CD4-positive, alpha-beta T cell treated with Interleukin-2 at 100 ng/mL for 4 hours (primary cell): Measurements from ENCODE around the gene POLR2L.

Experiments
- DNase-seq: peaks from one replicate; pipeline ENCODE4 v3.0.0-alpha.2; 2020; ENCODE audit warnings: low spot score

Gene POLR2L

DNA sequence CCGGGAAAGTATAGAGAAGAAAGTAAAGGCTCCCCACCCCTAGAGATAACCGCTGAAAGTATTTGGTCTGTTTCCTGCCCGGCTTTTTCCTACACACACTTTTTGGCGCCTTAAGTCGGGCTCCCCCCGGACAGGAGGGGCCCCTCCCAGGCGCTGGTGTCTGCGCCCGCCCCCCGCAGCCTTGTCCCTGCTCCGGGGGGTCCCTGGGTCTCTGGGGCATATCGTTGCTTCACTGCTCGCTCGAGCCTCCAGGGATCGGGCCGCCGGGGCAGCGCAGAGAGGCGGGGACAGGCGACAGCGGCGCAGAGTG is 15.5 kb downstream of the POLR2L start:
- no peak for DNase-seq

DNA sequence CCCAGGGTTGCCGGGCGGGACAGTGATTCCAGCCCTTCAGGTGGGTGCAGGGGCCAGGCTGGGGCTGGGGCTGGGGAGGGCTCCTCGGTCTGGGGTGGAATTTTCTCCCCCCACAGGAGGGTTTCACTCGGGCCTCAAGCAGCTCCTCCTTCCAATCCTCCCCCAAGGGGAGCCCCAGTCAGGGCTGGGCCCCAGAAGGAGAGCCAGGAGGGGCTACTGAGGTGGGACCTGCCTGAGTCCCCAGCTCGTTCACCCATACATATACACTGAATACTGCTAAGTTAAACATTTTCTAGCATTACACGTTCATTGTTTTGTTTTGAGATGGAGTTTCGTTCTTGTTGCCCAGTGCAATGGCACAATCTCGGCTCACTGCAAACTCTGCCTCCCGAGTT is 16.1 kb downstream of the POLR2L start:
- no peak for DNase-seq

DNA sequence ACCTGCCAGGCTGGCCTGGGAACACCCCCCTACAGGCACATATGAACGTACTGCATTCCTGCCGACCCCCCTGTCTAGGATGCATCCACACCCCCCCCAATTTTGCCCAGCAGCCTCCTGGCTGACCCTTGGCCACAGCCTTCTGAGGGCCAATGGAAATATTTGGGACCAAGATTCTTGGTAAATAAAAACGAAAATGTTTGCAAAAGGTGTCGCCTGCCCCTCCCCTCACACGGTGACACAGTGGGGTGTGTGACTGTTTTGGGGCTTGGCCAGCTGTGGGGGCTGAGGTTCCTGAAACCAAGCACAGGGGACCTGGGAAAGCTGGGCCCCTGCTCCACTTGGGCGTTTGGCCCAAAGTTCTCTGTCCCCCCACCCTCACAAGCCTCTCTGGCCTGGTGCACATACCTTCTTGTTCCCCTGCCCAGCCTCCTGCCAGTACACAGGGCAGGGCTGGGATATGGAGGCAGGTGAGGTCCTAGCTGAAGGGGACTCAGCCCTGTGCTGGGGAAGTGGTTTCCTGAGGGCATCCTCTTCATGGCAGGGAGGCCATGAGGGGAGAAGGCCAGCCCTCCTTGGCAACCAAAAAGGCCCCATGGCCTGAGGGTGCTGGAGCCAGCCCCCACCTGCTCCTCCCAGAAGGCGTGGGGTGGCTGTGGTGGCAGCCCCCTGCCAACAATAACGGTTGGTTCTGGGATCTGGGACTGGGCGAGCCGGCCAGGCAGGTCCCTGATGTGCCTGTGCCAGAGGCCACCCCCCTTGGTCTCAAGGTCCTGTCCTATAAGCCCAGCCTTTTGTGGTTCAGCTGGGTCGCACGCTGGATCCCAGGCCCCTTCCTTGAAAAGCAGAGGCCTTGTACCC is 16.7 kb downstream of the POLR2L start:
- DNase-seq, result no peak

DNA sequence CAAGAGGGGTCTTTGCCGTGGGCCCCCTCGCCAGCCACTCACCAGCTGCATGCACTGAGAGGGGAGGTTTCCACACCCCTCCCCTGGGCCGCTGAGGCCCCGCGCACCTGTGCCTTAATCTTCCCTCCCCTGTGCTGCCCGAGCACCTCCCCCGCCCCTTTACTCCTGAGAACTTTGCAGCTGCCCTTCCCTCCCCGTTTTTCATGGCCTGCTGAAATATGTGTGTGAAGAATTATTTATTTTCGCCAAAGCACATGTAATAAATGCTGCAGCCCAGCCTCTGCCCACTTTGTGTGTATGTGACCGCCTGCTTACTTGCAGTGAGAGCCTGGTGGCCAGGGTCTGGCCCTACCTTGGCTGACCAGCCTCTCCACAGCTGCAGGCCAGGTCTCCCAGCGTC is 17.4 kb downstream of the POLR2L start:
- DNase-seq, result no peak

DNA sequence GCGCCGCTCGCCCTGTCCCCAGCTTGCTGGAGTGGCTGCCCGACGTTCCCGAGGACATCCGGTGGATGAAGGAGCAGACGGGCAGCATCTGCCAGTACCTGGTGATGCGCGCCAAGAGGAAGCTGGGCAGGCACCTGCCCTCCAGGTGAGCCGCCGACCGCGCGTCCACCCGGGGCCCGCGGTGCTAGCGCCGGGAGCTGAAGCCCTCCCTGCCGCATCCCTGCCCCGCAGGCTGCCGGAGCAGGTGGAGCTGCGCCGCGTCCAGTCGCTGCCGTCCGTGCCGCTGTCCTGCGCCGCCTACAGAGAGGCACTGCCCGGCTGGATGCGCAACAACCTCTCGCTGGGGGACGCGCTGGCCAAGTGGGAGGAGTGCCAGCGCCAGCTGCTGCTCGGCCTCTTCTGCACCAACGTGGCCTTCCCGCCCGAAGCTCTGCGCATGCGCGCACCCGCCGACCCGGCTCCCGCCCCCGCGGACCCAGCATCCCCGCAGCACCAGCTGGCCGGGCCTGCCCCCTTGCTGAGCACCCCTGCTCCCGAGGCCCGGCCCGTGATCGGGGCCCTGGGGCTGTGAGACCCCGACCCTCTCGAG is 17.9 kb downstream of the POLR2L start:
- DNase-seq, result no peak

DNA sequence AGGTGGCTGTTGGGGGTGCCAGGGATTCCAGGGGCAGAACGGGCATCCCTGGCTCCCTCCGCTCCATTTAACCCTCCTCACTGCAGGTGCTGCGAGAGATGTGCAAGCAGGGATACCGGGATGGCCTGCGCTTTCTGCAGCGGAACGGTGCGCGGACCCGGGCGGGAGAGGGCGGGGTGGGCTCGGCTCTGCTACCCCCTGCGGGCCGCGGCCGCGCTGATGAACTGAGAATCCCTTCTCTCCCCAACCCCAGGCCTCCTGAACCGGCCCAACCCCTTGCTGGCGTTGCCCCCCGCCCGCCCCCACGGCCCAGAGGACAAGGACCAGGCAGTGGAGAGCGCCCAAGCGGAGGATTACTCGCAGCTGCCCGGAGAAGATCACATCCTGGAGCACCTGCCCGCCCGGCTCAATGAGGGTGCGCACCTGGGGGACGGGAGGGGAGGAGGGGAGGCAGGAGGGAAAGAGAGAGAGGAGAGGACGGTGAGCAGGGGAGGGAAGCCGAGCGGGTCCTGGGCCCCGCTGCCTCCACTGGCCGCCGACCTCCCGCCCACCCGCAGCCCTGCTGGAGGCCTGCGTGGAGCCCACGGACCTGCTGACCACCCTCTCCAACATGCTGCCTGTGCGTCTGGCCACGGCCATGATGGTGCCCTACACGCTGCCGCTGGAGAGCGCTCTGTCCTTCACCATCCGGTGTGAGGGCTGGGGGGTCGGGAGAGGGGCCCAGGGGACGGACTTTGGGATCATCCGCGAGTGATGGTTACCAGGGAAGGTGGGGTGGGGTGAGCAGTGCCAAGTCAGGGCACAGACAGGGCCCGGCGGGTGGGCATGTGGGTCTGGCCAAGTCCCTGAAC is 18.7 kb downstream of the POLR2L start:
- DNase-seq, result no peak

DNA sequence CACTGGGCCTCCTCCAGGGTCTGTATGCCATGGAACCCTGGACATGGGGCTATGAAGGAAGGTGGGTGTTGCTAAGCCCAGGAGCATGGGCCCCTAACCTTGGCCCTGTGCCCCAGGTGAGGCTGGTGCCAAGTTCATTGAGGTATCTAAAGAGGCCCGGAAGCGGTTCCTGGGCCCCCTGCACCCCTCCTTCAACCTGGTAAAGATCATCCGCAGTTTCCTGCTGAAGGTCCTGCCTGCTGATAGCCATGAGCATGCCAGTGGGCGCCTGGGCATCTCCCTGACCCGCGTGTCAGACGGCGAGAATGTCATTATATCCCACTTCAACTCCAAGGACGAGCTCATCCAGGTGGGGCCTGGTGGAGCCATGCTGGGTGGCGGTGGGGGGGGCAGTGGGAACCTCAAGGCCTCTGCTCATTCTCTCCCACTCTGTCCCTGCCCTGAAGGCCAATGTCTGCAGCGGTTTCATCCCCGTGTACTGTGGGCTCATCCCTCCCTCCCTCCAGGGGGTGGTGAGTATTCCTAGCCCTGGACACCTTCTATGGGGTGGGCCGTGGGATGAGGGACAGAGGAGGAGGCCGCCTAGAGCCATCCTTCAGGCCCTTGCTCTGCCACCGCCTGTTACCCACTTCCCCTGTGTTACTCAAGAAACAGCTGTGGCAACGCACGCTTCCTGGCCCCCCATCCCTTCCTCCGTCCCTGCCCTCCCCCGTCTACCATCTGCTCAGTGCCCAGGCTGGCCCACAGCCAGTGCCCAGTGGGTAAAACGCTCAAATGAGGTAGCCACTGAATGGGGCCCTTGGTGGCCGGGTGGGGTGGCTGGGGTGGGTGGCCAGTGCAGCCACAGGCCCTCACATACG is 20.6 kb downstream of the POLR2L start:
- no peak for DNase-seq

DNA sequence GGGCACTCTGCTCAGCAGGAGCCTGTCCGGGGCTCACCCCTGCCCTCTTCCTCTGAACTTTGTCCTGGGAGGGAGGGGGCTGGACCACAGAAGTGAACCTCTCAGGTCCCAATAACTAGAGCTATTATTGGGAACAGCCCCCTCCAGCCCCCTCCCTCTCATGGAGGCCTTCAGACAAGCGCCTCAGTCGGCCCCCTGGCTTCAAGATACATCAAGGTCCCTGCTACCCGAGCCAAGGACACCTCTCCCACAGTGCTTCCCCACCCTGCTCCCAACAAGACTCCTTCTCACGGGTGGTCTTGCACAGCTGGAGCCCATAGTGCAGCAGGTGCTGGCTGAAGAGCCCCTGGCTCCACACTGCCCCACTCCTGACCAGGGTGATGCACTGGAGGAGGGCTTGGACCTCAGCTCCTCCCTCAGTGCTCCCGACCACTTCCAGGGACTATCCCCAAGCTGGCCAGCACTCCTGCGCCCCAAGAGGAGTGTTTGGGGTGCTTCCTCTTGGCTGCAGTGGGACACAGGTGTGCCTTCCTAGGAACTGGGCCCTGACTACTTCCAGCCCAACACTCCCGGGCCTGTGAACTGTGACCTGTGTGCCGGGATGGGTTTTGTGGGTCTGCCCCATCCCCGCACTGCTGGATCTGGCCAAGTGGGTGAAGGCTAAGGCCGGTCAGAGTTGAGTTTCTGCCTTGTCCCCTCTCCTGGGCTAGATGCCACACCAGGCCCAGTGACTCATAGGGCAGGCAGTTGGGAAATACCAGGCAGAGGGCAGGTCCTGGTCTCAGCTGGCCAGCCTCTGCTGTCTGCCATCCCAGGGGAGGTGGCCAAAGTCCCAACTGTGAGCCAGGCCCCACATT is 21.4 kb downstream of the POLR2L start:
- no peak for DNase-seq

DNA sequence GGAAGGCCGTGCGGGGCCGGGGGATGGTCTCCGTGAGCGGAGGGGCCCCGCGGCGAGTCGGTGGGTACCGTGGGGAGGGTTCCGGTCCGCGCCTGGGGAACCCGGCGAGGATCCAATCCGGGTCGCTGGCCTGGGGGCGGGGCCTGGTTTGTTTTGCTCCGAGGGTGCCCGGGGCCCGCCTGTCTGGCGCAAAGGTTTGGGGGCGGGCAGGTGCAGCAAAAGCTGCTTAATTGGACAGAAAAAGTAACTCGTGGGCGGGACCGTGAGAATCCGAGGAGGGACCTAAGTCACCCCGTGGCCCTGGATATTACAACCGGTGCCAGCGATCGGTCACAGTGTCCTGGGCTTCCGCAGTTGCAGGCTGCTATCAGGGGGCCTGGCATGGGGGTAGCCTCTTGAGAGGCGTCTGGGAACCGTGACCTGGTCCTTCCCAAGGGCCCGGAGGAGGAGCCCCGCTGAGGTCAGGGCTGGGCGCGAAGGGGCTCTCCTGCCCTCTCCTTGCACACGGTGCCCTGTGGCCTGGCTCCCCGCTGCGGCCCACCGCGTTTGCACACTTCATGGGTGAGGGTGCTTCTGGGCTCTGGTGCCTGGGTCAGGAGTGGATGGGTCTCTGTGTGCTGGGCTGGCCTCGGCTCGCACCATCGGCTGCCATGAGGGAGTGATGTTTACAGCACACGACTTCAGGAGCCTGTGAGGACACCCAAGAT is 22.2 kb downstream of the POLR2L start:
- peak; percentile 95 for DNase-seq

DNA sequence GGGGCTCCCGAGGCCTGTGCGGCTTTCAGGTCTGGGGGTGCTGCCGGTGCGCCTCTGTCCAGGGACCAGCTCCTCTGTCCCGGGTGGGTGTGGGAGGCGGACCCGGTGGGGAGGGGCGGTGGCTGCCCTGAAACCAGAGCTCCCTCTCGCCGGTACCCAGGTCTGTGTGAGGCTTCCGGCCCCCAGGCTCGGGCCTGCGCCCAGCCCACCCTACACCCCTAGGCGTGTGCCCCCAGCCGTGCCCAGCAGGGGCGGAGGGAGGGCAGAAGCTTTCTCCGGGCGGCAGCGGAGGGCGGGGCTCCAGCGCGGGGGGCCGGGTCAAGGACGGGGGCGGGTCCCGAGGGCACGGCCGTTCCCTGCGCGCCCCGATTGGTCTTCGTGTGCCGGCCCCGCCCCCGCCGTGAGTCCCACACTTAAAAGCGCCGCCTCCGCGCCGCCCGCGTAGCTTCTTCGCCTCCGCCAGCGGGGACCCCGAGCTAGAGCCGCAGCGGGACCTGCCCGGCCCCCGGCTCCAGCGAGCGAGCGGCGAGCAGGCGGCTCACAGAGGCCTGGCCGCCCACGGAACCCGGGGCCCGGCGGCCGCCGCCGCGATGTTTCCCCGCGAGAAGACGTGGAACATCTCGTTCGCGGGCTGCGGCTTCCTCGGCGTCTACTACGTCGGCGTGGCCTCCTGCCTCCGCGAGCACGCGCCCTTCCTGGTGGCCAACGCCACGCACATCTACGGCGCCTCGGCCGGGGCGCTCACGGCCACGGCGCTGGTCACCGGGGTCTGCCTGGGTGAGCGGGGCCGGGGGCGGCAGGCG is 23.0 kb downstream of the POLR2L start:
- DNase-seq, result peak; percentile 92

DNA sequence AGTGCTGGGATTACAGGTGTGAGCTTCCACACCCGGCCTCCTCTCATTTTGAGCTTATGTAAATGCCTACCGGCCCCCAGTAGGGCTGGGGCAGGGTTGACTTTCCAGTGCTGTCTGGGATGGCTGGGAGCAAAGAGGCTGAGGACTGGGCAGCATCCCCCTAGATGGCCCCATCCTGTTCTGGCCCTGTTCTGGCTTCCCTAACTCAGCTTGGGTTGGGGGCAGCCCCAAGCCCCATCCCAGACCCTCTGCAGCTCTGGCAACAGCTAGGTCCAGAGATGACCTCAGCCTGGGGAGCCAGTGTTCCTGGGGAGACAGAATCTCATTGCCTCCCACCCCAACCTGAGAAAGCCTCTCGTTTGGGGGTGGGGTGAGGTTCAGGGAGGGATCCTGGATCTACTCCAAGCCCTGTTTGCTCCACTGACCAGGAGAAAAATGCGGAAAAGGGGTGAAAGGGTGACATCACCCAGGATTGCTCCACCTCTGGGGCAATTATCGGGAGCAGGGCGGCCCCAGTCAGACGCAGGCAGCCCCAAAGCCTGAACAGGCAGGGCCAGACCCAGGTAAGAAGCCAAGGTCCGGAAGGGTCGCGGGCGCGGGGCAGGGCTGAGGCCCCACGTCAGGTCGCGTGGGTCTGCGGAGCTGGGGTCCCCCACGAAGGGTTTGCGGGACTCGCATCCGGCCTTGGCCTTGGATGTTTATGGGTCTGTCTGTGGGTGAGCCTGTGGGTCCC is 23.8 kb downstream of the POLR2L start, which contains the start of gene PNPLA2:
TSS of gene PNPLA2 (plus strand) at position 519 of the 733 bp plus-strand sequence. CDS start 805 bp downstream, outside the sequence.
- no peak for DNase-seq

DNA sequence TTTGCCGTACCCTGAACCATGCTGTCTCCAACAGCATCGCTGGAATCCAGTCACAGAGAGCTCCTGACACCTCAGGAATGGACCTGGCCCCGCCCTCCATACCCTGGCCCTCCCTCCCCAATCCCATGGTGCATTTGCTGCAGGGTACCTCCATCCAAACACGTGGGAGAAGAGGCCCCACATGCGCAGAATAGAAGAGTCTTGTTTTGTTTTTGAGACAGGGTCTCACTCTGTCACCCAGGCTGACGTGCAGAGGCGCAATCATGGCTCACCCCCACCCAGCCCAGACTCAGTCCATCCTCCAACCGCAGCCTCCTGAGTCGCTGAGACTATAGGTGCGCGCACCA is 25.9 kb downstream of the POLR2L start:
- no peak for DNase-seq

DNA sequence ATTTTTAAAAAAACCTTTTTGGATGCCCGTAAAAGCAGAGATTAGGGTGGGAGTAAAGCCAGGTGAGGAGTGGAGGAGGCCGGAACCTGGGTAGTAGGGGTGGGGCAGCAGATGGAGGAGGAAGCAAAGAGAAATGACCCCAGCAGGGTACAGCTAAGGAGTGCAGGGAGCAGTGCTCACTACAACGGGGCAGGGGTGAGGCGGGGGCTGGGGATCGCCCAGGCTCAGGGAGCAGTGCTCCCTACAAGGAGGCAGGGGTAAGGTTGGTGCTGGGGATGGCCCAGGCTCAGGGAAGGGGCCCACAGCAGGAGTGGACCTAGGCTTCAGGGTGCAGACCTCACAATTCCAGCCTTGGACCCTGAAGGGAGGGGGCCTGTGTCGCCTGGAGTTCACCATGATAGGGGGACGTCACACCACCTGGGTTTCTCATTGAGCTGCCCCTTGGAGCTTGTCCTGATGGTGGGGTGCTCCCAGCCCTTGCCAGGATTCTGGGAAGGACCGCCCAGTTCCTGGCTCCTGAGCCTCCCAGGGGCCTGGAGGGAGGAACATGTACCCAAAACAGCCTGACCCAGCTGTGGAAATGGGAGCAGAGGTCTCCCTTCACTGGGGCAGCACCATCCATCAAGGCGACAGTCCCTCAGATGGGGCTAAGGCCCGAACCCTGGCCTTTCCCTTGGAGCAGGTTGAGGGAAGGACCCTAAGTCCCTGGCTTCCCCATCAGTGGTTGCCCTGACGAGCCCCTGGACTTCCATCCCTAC is 26.5 kb downstream of the POLR2L start:
- DNase-seq, result no peak

DNA sequence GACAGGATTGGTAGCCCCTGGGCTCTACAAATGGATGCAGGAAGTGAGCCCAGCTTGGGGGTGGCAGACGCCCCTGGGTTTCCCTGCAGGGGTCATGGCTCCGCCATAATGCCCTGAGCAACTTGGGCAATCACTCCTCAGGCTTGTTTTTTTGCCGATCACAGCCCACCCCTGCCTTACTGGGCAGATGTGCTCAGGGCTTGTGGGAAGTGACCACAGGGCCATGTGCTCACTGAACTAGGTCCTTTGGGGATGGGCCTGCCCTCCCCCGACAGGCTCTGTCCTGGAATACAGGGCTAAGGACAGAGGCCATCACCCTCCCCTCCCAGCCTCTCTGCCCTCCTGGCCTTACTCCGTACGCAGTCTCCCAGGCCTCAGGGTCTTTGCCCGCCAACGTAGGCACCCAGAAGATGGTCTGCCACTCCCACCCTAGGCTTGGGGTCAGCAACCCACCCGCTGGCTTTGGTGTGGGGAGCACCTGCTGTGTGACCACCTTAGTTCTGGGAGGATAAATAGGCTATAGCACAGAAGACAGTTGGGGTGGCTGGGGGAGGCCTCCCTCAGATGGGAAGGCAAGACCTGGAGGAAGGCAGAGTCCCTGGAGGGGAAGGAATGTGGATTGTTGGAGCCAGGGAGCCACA is 28.8 kb downstream of the POLR2L start:
- DNase-seq, result no peak

DNA sequence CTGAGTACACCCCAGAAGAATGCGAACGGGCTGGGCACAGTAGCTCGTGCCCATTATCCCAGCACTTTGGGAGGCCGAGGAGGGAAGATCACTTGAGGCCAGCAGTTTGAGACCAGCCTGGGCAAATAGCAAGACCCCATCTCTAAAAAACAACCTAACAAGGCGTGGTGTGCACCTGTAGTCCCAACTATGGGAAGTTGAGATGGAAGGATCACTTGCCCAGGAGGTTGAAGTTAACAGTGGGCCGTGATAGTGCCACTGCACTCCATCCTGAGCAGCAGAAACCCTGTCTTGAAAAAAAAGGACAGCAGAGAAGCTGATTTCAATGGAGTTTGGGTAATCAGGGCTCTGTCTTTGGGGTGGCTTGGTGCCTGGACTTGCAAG is 29.3 kb downstream of the POLR2L start:
- no peak for DNase-seq

DNA sequence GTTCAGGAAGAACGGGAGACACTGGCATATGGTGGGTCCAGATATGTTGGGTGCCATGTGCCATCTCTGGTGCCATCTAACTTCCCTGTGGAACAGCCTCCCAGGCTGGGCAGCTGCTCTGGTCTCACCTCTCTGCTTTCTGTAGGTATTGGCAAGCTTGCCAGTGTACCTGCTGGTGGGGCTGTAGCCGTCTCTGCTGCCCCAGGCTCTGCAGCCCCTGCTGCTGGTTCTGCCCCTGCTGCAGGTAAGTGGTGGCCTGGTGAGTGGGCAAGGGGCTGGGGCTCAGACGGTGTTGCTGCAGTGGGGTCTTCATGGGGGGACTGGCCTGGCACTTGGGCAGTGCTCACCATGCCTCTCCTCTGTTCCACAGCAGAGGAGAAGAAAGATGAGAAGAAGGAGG is 29.9 kb downstream of the POLR2L start:
- no peak for DNase-seq

DNA sequence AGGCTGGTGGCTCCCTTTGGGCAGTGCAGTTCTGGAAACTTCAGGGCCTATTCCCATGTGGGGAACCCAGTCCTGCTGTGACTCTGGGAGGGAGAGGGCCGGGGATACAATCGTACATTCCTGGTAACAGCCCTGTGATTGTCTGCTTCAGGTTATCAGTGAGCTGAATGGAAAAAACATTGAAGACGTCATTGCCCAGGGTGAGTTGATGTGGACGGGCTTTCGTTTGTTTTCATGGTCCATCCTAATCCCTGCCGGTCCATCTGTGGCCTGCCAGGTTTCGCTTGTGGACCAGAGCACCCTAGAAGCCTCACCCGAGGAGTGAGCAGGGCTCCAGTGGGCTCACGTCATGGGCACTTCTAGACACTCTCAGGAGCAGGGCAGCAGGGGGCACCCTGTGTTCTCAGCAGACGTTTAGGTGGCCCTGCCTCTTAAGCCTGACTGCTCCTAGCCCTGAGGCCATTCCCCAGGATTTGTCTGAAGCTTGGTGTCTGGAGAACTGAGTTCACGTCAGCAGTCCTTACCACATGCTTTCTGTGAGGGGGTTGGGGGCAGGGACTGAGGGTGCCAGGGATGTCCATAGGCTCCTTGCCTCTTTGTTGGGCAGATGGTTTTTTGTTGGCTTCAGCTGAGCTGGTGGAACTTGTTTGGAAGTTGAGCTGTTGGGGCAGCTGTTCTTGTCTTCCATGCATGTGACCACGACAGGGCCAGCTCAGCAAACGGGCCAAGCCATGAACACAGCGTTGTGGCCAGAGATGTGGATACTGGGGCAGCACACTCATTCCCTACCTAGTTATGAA is 30.7 kb downstream of the POLR2L start:
- DNase-seq, result no peak
